HFFc6 (cell line): ENCODE measurements around the gene WFDC1. TPM values are rescaled to one million over a fixed set of nuclear protein-coding genes. Genes with fewer than 3 reads are reported as not detected.
A peak's percentile ranks its signal among the peaks of the same experiment; 100 is the strongest.

Experiments used
- DNase-seq: peaks from one replicate; pipeline ENCODE4 v3.0.0-alpha.2; 2018
- H3K27ac Mint-ChIP-seq: 2 replicates; pipeline ENCODE4 v1.8.0; 2020; ENCODE audit warnings: mild to moderate bottlenecking, mixed read lengths
- H3K27me3 Mint-ChIP-seq: 2 replicates; pipeline ENCODE4 v1.8.0; 2021; ENCODE audit warnings: mild to moderate bottlenecking, moderate library complexity, mixed read lengths; ENCODE audit not compliant: insufficient read depth
- H3K36me3 Mint-ChIP-seq: 2 replicates; pipeline ENCODE4 v1.8.0; 2021; ENCODE audit warnings: low read depth, mixed read lengths
- H3K4me1 Mint-ChIP-seq: 2 replicates; pipeline ENCODE4 v1.8.0; 2020; ENCODE audit warnings: low read depth, mixed read lengths
- H3K4me3 Mint-ChIP-seq: 2 replicates; pipeline ENCODE4 v1.8.0; 2020; ENCODE audit warnings: mild to moderate bottlenecking, moderate library complexity, mixed read lengths
- H3K9me3 Mint-ChIP-seq: 2 replicates; pipeline ENCODE4 v1.8.0; 2020; ENCODE audit warnings: mild to moderate bottlenecking, mixed read lengths
- total RNA-seq, 6 experiments: library from RNA; stranded (reverse); fragmentation: NEBNext Ultra II Directional; extraction: Animal tissue kit (Norgen Biotek cat#: 25700); gene quantifications; 2 replicates in 1 of 6; 3 replicates in 5 of 6; pipeline ENCODE4 v1.2.3, GENCODE V29; 2021
- TF ChIP-seq, protein P1 (sequence below): fragments of 200-600 bp; sonication (generic); IDR thresholded peaks from 2 replicates; pipeline ENCODE4 v1.5.0; 2021; ENCODE audit warnings: antibody characterized with exemption, mild to moderate bottlenecking

Gene WFDC1
- total RNA-seq, 6 experiments from 2014 or later = 2.4 to 34.5 (median 2.8) TPM

DNA sequence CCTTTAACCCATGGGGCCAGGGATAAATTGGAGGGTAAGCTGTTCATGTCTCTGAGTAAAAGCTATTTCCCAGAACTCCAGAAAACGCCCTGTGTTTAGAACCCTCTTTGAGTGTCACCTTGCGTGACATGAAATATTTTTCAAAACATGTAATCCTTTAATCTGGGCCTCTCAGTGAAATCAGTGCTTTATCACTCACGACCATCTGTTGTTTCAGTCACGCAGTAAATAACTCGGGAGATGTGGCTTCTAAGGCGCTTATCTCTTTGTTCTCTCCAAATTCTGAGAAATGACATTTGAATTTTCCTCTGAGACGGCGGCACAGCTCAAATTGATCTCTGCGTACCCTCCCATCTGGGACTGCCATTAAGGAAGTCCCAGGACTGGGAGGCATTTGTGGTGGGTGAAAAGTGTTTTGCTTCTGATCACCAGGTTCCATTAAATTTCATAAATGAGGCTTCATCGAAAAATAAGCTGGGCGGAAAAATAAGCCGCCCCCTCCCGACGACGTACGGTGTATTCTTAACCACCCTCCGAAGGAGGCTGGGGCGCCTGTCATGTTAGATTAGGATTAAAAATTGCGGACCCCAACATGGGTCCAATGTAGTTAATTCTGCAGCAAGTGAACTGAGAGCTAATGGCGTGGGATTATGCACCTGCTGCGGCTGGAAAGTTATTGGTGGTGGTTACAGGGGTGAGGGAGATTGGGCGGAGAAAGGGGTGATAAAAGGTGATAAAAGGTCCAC lies 12.7 kb downstream of the WFDC1 start:
- TF ChIP-seq, protein P1, sequence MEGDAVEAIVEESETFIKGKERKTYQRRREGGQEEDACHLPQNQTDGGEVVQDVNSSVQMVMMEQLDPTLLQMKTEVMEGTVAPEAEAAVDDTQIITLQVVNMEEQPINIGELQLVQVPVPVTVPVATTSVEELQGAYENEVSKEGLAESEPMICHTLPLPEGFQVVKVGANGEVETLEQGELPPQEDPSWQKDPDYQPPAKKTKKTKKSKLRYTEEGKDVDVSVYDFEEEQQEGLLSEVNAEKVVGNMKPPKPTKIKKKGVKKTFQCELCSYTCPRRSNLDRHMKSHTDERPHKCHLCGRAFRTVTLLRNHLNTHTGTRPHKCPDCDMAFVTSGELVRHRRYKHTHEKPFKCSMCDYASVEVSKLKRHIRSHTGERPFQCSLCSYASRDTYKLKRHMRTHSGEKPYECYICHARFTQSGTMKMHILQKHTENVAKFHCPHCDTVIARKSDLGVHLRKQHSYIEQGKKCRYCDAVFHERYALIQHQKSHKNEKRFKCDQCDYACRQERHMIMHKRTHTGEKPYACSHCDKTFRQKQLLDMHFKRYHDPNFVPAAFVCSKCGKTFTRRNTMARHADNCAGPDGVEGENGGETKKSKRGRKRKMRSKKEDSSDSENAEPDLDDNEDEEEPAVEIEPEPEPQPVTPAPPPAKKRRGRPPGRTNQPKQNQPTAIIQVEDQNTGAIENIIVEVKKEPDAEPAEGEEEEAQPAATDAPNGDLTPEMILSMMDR = no peak
- H3K4me1 Mint-ChIP-seq = peaks cover 18% of the 10 kb centered on the region
- no peaks in the 10 kb centered on the region; the same call in 1 of the 2 replicates for H3K36me3 Mint-ChIP-seq
- no peak overlapping the region for H3K4me3 Mint-ChIP-seq
- DNase-seq = no peak
- H3K9me3 Mint-ChIP-seq = no peaks in the 10 kb centered on the region
- no peak overlapping the region for H3K27ac Mint-ChIP-seq
- peaks cover 33% of the 10 kb centered on the region for H3K27me3 Mint-ChIP-seq

DNA sequence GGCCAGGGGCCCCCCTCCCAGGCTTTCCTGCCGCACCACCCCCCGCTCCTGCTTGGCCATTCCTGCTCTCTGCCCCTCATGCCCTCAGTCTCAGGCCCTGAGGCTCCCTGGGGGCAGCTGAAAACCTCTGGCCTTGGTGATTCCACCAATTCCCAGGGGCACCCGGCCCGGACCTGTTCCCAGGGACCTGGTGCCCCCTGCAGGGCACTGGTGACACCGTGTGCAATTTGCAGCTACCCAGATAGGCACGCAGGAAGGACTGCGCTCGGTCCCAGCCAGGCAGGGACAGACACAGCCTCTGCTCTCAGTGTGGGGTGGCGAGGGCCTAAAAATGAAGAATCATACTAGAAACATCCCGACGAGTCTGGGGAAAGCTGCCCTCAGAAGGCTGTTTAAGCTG lies 13.4 kb downstream of the WFDC1 start:
- Mint-ChIP-seq H3K27me3 (peaks cover 33% of the 10 kb centered on the region), H3K4me3 (no peak overlapping the region), H3K4me1 (peaks cover 11% of the 10 kb centered on the region), H3K9me3 (no peaks in the 10 kb centered on the region), H3K36me3 (no peaks in the 10 kb centered on the region), H3K27ac (no peak overlapping the region)
- DNase-seq = peak; percentile 25
- TF ChIP-seq, protein P1 = peak; percentile 79

DNA sequence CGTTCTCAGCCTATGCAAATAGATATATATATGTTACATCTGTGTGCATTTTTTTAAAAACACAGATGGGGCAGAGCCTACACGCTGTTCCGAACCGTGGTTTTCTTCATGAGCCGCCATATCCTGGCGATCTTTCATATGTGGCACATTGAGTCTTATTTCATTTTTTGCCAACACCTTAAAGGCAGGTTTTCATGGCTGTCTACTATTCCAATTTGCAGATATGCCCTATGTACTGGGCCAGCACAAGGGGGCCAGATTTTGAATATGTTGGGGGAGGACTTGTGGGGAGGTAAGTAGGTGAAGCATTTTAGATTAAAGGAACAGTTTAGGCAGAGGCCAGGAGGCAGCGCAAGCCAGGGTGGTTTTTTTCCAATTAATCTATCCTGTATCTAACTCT lies 16.0 kb downstream of the WFDC1 start:
- TF ChIP-seq, protein P1 = no peak
- Mint-ChIP-seq H3K36me3 (no peaks in the 10 kb centered on the region), H3K9me3 (no peaks in the 10 kb centered on the region), H3K4me3 (no peak overlapping the region), H3K4me1 (peaks cover 17% of the 10 kb centered on the region), H3K27ac (no peak overlapping the region), H3K27me3 (peaks cover 40% of the 10 kb centered on the region)
- DNase-seq = no peak

DNA sequence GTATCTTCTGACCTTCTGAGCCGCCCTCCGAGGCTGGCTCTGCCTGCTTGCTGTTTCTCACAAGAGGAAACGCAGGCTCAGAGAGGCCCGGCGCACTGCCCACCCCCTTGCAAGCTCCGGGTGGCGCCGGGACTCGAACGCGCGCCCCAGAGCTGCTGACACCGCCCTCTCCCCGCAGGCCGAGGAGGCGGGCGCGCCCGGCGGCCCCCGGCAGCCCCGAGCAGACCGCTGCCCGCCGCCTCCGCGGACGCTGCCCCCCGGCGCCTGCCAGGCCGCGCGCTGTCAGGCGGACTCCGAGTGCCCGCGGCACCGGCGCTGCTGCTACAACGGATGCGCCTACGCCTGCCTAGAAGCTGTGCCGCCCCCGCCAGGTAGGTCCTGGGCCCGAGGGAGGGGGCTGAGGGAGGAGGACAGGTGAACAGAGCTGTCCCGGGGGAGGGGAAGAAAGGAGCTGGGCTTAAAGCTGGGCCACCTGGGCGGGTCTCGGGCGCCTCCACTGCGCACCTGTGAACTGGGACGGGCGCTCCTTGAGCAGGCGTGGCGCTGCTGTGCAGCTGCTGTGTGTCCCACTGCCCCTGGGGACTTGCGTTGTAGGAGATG lies 18.2 kb downstream of the WFDC1 start:
- peaks cover 17% of the 10 kb centered on the region for H3K4me1 Mint-ChIP-seq
- TF ChIP-seq, protein P1 = no peak
- peaks cover 27% of the 10 kb centered on the region for H3K27me3 Mint-ChIP-seq
- no peak overlapping the region for H3K4me3 Mint-ChIP-seq
- H3K9me3 Mint-ChIP-seq = peaks cover 4% of the 10 kb centered on the region; the same call in 1 of the 2 replicates
- H3K27ac Mint-ChIP-seq = no peak overlapping the region
- no peak for DNase-seq
- no peaks in the 10 kb centered on the region for H3K36me3 Mint-ChIP-seq

DNA sequence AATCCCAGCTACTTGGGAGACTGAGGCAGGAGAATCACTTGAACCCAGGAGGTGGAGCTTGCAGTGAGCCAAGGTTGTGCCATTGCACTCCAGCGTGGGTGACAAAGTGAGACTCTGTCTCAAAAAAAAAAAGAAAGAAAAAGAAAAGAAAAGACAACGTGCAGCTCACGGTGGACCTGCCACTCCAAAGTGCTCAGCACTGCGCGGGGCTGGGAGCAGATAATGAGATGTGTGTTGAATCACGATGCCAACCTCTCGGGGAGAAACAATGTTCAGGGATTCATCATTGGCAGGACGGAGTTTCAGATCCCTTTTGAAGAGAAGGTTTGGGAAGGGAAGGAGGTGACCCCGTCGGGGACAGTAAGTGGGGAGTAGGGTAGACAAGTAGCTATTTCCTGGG lies 19.2 kb downstream of the WFDC1 start:
- Mint-ChIP-seq H3K9me3 (peaks cover 4% of the 10 kb centered on the region; the same call in 1 of the 2 replicates), H3K27ac (no peak overlapping the region), H3K27me3 (peaks cover 28% of the 10 kb centered on the region), H3K36me3 (no peaks in the 10 kb centered on the region), H3K4me3 (no peak overlapping the region), H3K4me1 (peaks cover 17% of the 10 kb centered on the region)
- DNase-seq = no peak
- TF ChIP-seq, protein P1 = no peak
